ENCODE results near the gene PCDHB12.
"Not testable (repeated sequence)": the region's sequence is repeated elsewhere in the genome, so short reads cannot be mapped to it uniquely, and the experiment has no call there.

DNA sequence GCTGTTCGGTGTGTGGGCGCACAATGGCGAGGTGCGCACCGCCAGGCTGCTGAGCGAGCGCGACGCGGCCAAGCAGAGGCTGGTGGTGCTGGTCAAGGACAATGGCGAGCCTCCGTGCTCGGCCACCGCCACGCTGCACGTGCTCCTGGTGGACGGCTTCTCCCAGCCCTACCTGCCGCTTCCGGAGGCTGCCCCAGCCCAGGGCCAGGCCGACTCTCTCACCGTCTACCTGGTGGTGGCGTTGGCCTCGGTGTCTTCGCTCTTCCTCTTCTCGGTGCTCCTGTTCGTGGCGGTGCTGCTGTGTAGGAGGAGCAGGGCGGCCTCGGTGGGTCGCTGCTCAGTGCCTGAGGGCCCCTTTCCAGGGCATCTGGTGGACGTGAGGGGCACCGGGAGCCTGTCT lies 28.6 kb upstream of the PCDHB12 start:
- not testable (repeated sequence) for TF ChIP-seq POLR2A (IDR thresholded peaks at IDR 0.05)
- TF ChIP-seq, protein P1, sequence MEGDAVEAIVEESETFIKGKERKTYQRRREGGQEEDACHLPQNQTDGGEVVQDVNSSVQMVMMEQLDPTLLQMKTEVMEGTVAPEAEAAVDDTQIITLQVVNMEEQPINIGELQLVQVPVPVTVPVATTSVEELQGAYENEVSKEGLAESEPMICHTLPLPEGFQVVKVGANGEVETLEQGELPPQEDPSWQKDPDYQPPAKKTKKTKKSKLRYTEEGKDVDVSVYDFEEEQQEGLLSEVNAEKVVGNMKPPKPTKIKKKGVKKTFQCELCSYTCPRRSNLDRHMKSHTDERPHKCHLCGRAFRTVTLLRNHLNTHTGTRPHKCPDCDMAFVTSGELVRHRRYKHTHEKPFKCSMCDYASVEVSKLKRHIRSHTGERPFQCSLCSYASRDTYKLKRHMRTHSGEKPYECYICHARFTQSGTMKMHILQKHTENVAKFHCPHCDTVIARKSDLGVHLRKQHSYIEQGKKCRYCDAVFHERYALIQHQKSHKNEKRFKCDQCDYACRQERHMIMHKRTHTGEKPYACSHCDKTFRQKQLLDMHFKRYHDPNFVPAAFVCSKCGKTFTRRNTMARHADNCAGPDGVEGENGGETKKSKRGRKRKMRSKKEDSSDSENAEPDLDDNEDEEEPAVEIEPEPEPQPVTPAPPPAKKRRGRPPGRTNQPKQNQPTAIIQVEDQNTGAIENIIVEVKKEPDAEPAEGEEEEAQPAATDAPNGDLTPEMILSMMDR (IDR thresholded peaks at IDR 0.05) = not testable (repeated sequence)

All from Peyer's patch (tissue), 4 donors.